ENCODE measurements around the gene MTMR12.

GRCh38 chr5:32358611-32359010 lies 45.9 kb upstream of the MTMR12 start:
- TF ChIP-seq CTCF (IDR thresholded peaks at IDR 0.05 in 8 of 11, conservative IDR thresholded peaks at IDR 0.05 in 3 of 11) (no peak), POLR2AphosphoS5 (IDR thresholded peaks at IDR 0.05) (no peak), POLR2A (IDR thresholded peaks at IDR 0.05) (no peak)
